Renal cortex interstitium (tissue), 11 donors: ENCODE data around the gene TRIM17. TPM values are rescaled to one million over a fixed set of nuclear protein-coding genes. Genes with fewer than 3 reads are reported as not detected.

Source experiments
- DNase-seq, 11 donors: peaks; one replicate each; pipeline ENCODE4 v3.0.0-alpha.2; 2013; ENCODE audit warnings: low read depth in 9 of 11, low spot score in 4 of 11; ENCODE audit errors: extremely low read depth in 1 of 11
- polyA plus RNA-seq, 3 donors: library from polyadenylated mRNA; unstranded; fragments of 120-200 nt; gene quantifications; one replicate each; pipeline ENCODE4 v1.2.1, GENCODE V29; 2013; ENCODE audit not compliant: insufficient read length in 3 of 3

Gene TRIM17
- polyA plus RNA-seq, 3 donors, result 8.6 to 12.3 (median 9.4) TPM

- DNase-seq, result no peak
Measured at GRCh38 chr1:228393268-228393701, 23.4 kb downstream of the TRIM17 start.

- DNase-seq, result no peak
Measured at GRCh38 chr1:228392111-228392936, 24.3 kb downstream of the TRIM17 start.

- no peak for DNase-seq
Measured at GRCh38 chr1:228391411-228392020, 25.1 kb downstream of the TRIM17 start.

- DNase-seq, result no peak
Measured at GRCh38 chr1:228390649-228391048, 26.0 kb downstream of the TRIM17 start.

GRCh38 chr1:228387321-228387720, 29.3 kb downstream of the TRIM17 start:
- DNase-seq, result no peak

- no peak for DNase-seq
Measured at GRCh38 chr1:228385232-228385631, 31.4 kb downstream of the TRIM17 start.

GRCh38 chr1:228383773-228384172, 32.9 kb downstream of the TRIM17 start:
- no peak for DNase-seq

- no peak for DNase-seq
Measured at GRCh38 chr1:228381356-228381755, 35.3 kb downstream of the TRIM17 start.

GRCh38 chr1:228379666-228380065, 37.0 kb downstream of the TRIM17 start:
- DNase-seq, result no peak

- peak in 2 of 11 donors; percentile 20 for DNase-seq
Measured at GRCh38 chr1:228378873-228379460, 37.7 kb downstream of the TRIM17 start.

- DNase-seq, result peak; percentile 43 to 77 (median 70)
Measured at GRCh38 chr1:228378090-228378872, 38.4 kb downstream of the TRIM17 start.

- no peak for DNase-seq
Measured at GRCh38 chr1:228377664-228378089, 39.0 kb downstream of the TRIM17 start.

GRCh38 chr1:228376651-228377631, 39.7 kb downstream of the TRIM17 start:
- no peak for DNase-seq

- no peak for DNase-seq
Measured at GRCh38 chr1:228376262-228376628, 40.4 kb downstream of the TRIM17 start.

GRCh38 chr1:228375578-228376261, 40.9 kb downstream of the TRIM17 start:
- no peak for DNase-seq

- no peak for DNase-seq
Measured at GRCh38 chr1:228374711-228375577, 41.7 kb downstream of the TRIM17 start.
